CD4-positive, alpha-beta T cell (primary cell): ENCODE measurements around the gene OR2T27. TPM values are rescaled to one million over a fixed set of nuclear protein-coding genes. Genes with fewer than 3 reads are reported as not detected.

ENCODE experiments used
- ATAC-seq: fragments of 200-7000 bp; cut with Tn5 transposase; one replicate; pipeline ENCODE4 v1.10.0; 2022; ENCODE audit warnings: mild to moderate bottlenecking; ENCODE audit not compliant: poor library complexity
- CTCF ChIA-PET: fragments of 350-600 bp; sonication (Branson Sonifier 250); formaldehyde crosslinking; loops from one replicate; lab custom pipeline; 2021; ENCODE audit warnings: antibody characterized with exemption, inconsistent platforms; lab: Charles Lee
- POLR2A ChIA-PET: fragments of 350-600 bp; sonication (Branson Sonifier 250); formaldehyde crosslinking; loops from one replicate; lab custom pipeline; 2021; ENCODE audit warnings: antibody characterized with exemption, inconsistent platforms; lab: Charles Lee
- DNase-seq, 14 experiments: peaks; one replicate each; pipeline ENCODE4 v3.0.0-alpha.2; 2013 to 2020; ENCODE audit warnings: mixed read lengths in 2 of 14
- H3K27ac ChIP-seq, 2 donors: one replicate each; pipeline versions ENCODE4 v1.5.1 to v1.7.0; 2013; ENCODE audit warnings: low read length in 2 of 2, low read depth in 1 of 2, mild to moderate bottlenecking in 1 of 2
- H3K27me3 ChIP-seq, 2 experiments: 1 replicate in 1 of 2; 2 replicates in 1 of 2; pipeline versions ENCODE4 v1.6.1 to v1.7.0; 2013; ENCODE audit warnings: low read length in 2 of 2, control low read depth in 1 of 2, mild to moderate bottlenecking in 1 of 2, moderate library complexity in 1 of 2; ENCODE audit not compliant: insufficient read depth in 2 of 2, control insufficient read depth in 1 of 2
- H3K36me3 ChIP-seq: one replicate; pipeline ENCODE4 v1.6.1; 2013; ENCODE audit warnings: low read length, control low read depth; ENCODE audit not compliant: insufficient read depth
- H3K4me1 ChIP-seq: one replicate; pipeline ENCODE4 v1.6.1; 2013; ENCODE audit warnings: low read length, control low read depth; ENCODE audit not compliant: insufficient read depth
- H3K4me3 ChIP-seq: one replicate; pipeline ENCODE4 v1.5.1; 2013; ENCODE audit warnings: mild to moderate bottlenecking, low read length, moderate library complexity
- H3K9me3 ChIP-seq, 2 experiments: 1 replicate in 1 of 2; 2 replicates in 1 of 2; pipeline versions ENCODE4 v1.6.1 to v1.7.0; 2013; ENCODE audit warnings: low read length in 2 of 2, mild to moderate bottlenecking in 2 of 2, control low read depth in 1 of 2, moderate library complexity in 1 of 2; ENCODE audit not compliant: control insufficient read depth in 1 of 2, insufficient read depth in 1 of 2
- H3K27ac Mint-ChIP-seq: one replicate; pipeline ENCODE4 v1.8.0; 2020; ENCODE audit warnings: mixed read lengths
- H3K27me3 Mint-ChIP-seq: one replicate; pipeline ENCODE4 v1.8.0; 2021; ENCODE audit warnings: mixed read lengths
- H3K36me3 Mint-ChIP-seq: one replicate; pipeline ENCODE4 v1.8.0; 2021; ENCODE audit warnings: low read depth, mixed read lengths
- H3K4me1 Mint-ChIP-seq: one replicate; pipeline ENCODE4 v1.8.0; 2021; ENCODE audit warnings: low read depth, mixed read lengths
- H3K4me3 Mint-ChIP-seq: one replicate; pipeline ENCODE4 v1.8.0; 2020; ENCODE audit warnings: mild to moderate bottlenecking, mixed read lengths
- H3K9me3 Mint-ChIP-seq: one replicate; pipeline ENCODE4 v1.8.0; 2020; ENCODE audit warnings: mixed read lengths
- CTCF ChIP-seq: fragments of 200-600 bp; IDR thresholded peaks from one replicate; pipeline ENCODE4 v1.8.0; 2022; ENCODE audit warnings: antibody characterized with exemption, mild to moderate bottlenecking
- intact Hi-C, 2 experiments: fragments of 100-400 bp; cut with DNase I in 1 of 2; cut with micrococcal nuclease in 1 of 2; formaldehyde crosslinking; loops; one replicate each; pipeline versions ENCODE4 v1.15.1 to v1.9.0; 2023 to 2025; cut with DNase I, micrococcal nuclease
- total RNA-seq, 174 experiments: library from RNA in 2 of 174; stranded (reverse) in 2 of 174; gene quantifications; one replicate each; pipeline ENCODE4 v1.2.3 and lab custom pipeline; 2021 to 2026

Gene OR2T27
- total RNA-seq, 2 experiments from 2014 or later, result not detected

GRCh38 chr1:248613742-248614141, 41.6 kb downstream of the OR2T27 start:
- CTCF ChIA-PET, result no interaction called here
- no peak overlapping the region for H3K27ac Mint-ChIP-seq

DNA sequence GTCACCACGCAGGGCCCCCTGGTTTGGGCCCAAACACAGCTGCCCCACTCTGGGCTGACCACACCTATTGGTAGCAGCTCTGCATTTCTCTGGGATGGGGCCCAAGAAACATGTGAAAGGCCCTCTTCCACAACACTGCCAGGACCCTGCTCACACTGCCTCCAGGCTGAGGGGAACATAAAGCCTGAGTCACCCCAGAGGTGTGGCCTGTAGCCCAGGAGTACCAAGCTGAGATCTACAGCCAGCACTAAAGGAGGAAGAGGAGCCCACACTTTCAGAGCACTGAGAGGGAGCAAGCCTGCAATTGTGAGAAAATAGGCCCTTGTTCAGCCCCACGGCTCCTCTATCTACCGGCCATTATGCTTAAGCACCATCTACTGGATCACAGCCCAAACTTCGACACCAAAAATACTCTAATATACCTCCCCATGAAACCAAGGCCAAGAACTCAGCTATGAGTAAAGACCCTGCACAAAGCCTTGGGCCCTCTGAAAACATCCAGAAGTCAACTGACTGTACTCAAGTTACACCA, 43.4 kb downstream of the OR2T27 start:
- no peaks in the 10 kb centered on the region for H3K36me3 Mint-ChIP-seq
- no peaks in the 10 kb centered on the region for H3K27me3 ChIP-seq
- ATAC-seq (no peak), DNase-seq (peak in 2 of 14 experiments; percentile 4 to 19)
- ChIA-PET CTCF (no interaction called here), POLR2A (no interaction called here)
- no peaks in the 10 kb centered on the region for H3K9me3 ChIP-seq
- H3K9me3 Mint-ChIP-seq, result no peaks in the 10 kb centered on the region
- no peak overlapping the region for H3K4me3 Mint-ChIP-seq
- TF ChIP-seq CTCF, result no peak
- H3K4me1 Mint-ChIP-seq, result no peaks in the 10 kb centered on the region
- H3K27ac ChIP-seq, result no peak overlapping the region
- H3K27ac Mint-ChIP-seq, result no peak overlapping the region
- no peaks in the 10 kb centered on the region for H3K4me1 ChIP-seq
- H3K27me3 Mint-ChIP-seq, result no peaks in the 10 kb centered on the region
- intact Hi-C loops, result no loop called here
- H3K4me3 ChIP-seq, result no peak overlapping the region
- H3K36me3 ChIP-seq, result no peaks in the 10 kb centered on the region

More at GRCh38 chr1:248613742-248614141, 41.6 kb downstream of the OR2T27 start:
- Histone ChIP-seq H3K27me3 (no peaks in the 10 kb centered on the region), H3K36me3 (no peaks in the 10 kb centered on the region), H3K4me3 (no peak overlapping the region), H3K27ac (no peak overlapping the region), H3K4me1 (no peaks in the 10 kb centered on the region), H3K9me3 (no peaks in the 10 kb centered on the region)
- no peak for DNase-seq
- POLR2A ChIA-PET, result no interaction called here
- no peaks in the 10 kb centered on the region for H3K4me1 Mint-ChIP-seq
- no peak for TF ChIP-seq CTCF
- no peak for ATAC-seq
- no peaks in the 10 kb centered on the region for H3K36me3 Mint-ChIP-seq
- intact Hi-C loops, result no loop called here
- no peak overlapping the region for H3K4me3 Mint-ChIP-seq
- H3K9me3 Mint-ChIP-seq, result no peaks in the 10 kb centered on the region
- no peaks in the 10 kb centered on the region for H3K27me3 Mint-ChIP-seq

DNA sequence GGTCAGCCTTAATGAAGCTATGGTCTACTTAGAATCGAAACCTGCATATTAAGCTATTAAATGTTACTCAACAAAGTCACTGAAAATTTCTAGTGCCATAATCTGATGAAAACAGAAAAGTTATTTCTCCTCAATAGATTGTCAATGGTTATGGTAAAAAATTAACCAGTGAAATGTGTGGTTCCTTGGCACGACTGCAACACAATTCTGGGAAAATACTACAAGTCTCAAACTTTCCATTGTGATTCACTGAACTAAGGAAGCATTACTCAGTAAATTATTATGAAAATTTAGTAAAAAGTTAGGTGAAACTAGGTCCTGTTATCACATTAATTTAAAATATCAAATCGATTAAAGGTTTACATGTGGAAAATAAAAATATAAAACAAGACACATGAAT, 45.0 kb downstream of the OR2T27 start:
- POLR2A ChIA-PET, result no interaction called here
- no peaks in the 10 kb centered on the region for H3K27me3 Mint-ChIP-seq
- Histone ChIP-seq H3K27ac (no peak overlapping the region), H3K4me3 (no peak overlapping the region), H3K9me3 (no peaks in the 10 kb centered on the region), H3K36me3 (no peaks in the 10 kb centered on the region), H3K27me3 (no peaks in the 10 kb centered on the region), H3K4me1 (no peaks in the 10 kb centered on the region)
- H3K9me3 Mint-ChIP-seq, result no peaks in the 10 kb centered on the region
- CTCF ChIA-PET, result no interaction called here
- no peak for ATAC-seq
- no peaks in the 10 kb centered on the region for H3K36me3 Mint-ChIP-seq
- no peak overlapping the region for H3K27ac Mint-ChIP-seq
- H3K4me3 Mint-ChIP-seq, result no peak overlapping the region
- no peak for DNase-seq
- intact Hi-C loops, result no loop called here
- no peaks in the 10 kb centered on the region for H3K4me1 Mint-ChIP-seq
- TF ChIP-seq CTCF, result no peak

Other genes with a start within 250 kb of the OR2T27 start
- gene OR2T2, start 209.9 kb downstream of the OR2T27 start, total RNA-seq, result not detected
- not detected for gene OR2T3, start 182.2 kb downstream of the OR2T27 start, total RNA-seq
- not detected for gene OR2T5, start 166.9 kb downstream of the OR2T27 start, total RNA-seq
- not detected for gene OR2G6, start 147.5 kb downstream of the OR2T27 start, total RNA-seq
- gene OR2T29, start 92.8 kb downstream of the OR2T27 start, total RNA-seq, result not detected
- not detected for gene OR2T34, start 80.8 kb downstream of the OR2T27 start, total RNA-seq
- not detected for gene OR2T10, start 57.8 kb downstream of the OR2T27 start, total RNA-seq
- gene OR2T11, start 20.4 kb downstream of the OR2T27 start, total RNA-seq, result not detected
- not detected for gene OR2T35, start 10.2 kb downstream of the OR2T27 start, total RNA-seq
- not detected for gene OR14I1, start 47.2 kb upstream of the OR2T27 start, total RNA-seq
- gene LYPD8, start 100.2 kb upstream of the OR2T27 start, total RNA-seq, result not detected
- gene SH3BP5L, start 170.4 kb upstream of the OR2T27 start, total RNA-seq, result 10 to 100 TPM; 21.7 to 25.2 TPM
- 10 to 100 TPM; 35.9 to 38.4 TPM for gene ZNF672, start 182.7 kb upstream of the OR2T27 start, total RNA-seq
- 10 to 100 TPM; 23.3 to 27.3 TPM for gene ZNF692, start 203.6 kb upstream of the OR2T27 start, total RNA-seq